COLO668 (cell line): ENCODE data around the gene RPL27A.

Experiments
- DNase-seq: peaks from one replicate; lab custom pipeline; 2025; ENCODE audit not compliant: unreplicated experiment; lab: John Stamatoyannopoulos, UW

The RPL27A gene

GRCh38 chr11:8672346-8672745, 10.2 kb upstream of the RPL27A start:
- no peak for DNase-seq

GRCh38 chr11:8674859-8675258, 7.7 kb upstream of the RPL27A start:
- no peak for DNase-seq

GRCh38 chr11:8676458-8676857, 6.1 kb upstream of the RPL27A start:
- no peak for DNase-seq

- peak; percentile 10 for DNase-seq
Observed at GRCh38 chr11:8679006-8679405, 3.6 kb upstream of the RPL27A start.

- no peak for DNase-seq
Observed at GRCh38 chr11:8681837-8682302, 722 bp upstream of the RPL27A start.

GRCh38 chr11:8683115-8683807, 669 bp downstream of the RPL27A start:
- peak; percentile 61 for DNase-seq

GRCh38 chr11:8684600-8685290, 2.2 kb downstream of the RPL27A start:
- no peak for DNase-seq

GRCh38 chr11:8685306-8685705, 2.7 kb downstream of the RPL27A start:
- no peak for DNase-seq

GRCh38 chr11:8685820-8686219, 3.2 kb downstream of the RPL27A start:
- no peak for DNase-seq

- no peak for DNase-seq
Observed at GRCh38 chr11:8686325-8686724, 3.7 kb downstream of the RPL27A start.

GRCh38 chr11:8688414-8689362, 6.1 kb downstream of the RPL27A start:
- peak; percentile 97 for DNase-seq

GRCh38 chr11:8689726-8690255, 7.2 kb downstream of the RPL27A start:
- no peak for DNase-seq

- DNase-seq = no peak
Observed at GRCh38 chr11:8690374-8691342, 8.1 kb downstream of the RPL27A start.

- no peak for DNase-seq
Observed at GRCh38 chr11:8691601-8692000, 9.0 kb downstream of the RPL27A start.

GRCh38 chr11:8692417-8692816, 9.8 kb downstream of the RPL27A start:
- DNase-seq = no peak

GRCh38 chr11:8693010-8693551, 10.5 kb downstream of the RPL27A start:
- no peak for DNase-seq

- no peak for DNase-seq
Observed at GRCh38 chr11:8693555-8693954, 11.0 kb downstream of the RPL27A start.

- no peak for DNase-seq
Observed at GRCh38 chr11:8694137-8694536, 11.5 kb downstream of the RPL27A start.

GRCh38 chr11:8697054-8697453, 14.5 kb downstream of the RPL27A start:
- DNase-seq = no peak

GRCh38 chr11:8698379-8698851, 15.8 kb downstream of the RPL27A start:
- DNase-seq = no peak
